ENCODE data around the gene GID4. TPM values are rescaled to one million over a fixed set of nuclear protein-coding genes. Genes with fewer than 3 reads are reported as not detected.

The GID4 gene
- total RNA-seq, 3 donors from 2014 or later (not counting 1 experiment from before 2014, with no cell fraction given) = 6.6 to 10.0 (median 6.9) TPM

DNA sequence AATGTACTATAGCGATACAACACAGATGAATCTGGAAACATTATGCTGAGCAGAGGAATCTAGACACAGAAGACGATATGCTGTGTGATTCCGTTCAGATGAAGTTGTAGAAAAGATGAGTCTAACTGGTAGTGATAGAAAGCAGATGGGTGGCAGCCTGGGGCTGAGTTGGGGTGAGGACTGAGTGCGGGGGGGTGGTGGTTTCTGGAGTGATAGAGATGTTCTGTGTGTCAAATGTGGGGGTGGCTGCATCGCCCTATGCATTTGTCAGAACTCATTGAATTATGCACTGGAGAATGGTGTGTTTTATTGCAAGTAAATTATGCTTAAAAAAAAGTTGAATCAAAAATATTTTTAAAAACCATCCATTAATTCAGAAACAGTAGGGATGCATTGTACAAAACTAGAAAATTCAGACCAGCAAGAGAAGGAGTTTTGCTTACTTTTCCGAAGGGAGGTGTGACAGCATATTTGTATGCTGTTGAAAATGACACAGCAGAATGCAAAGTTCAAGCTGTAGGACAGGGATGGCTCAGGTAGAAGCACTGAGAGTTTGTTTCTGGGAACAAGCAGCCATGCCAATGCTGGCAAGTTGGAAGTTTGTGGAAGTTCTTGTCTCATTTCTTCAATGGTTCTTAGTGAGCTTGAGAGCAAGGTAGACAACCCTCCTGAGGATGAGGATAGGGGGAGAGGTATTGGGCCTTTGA, 35.5 kb downstream of the GID4 start:
- H3K9me3 ChIP-seq (ENCODE audit: control insufficient read depth, insufficient read depth, low read length) = no peaks in the 10 kb centered on the region
- DNase-seq (no peak), ATAC-seq (no peak)
- peaks cover 14 to 15% of the 10 kb centered on the region in 2 donors for H3K4me1 Mint-ChIP-seq
- no peaks in the 10 kb centered on the region for H3K9me3 Mint-ChIP-seq
- H3K4me3 ChIP-seq (ENCODE audit: low read length) = no peak overlapping the region
- intact Hi-C loops (cut with micrococcal nuclease) = no loop called here
- H3K27ac ChIP-seq (ENCODE audit: low read length) = no peak overlapping the region
- peaks cover 9 to 14% of the 10 kb centered on the region in 2 donors for H3K27me3 Mint-ChIP-seq (ENCODE audit: low read depth in 2 of 2)
- H3K4me3 Mint-ChIP-seq = no peak overlapping the region
- peaks cover 2% of the 10 kb centered on the region for H3K27me3 ChIP-seq (ENCODE audit: control insufficient read depth, insufficient read depth, low read length)
- TF ChIP-seq, protein P1, sequence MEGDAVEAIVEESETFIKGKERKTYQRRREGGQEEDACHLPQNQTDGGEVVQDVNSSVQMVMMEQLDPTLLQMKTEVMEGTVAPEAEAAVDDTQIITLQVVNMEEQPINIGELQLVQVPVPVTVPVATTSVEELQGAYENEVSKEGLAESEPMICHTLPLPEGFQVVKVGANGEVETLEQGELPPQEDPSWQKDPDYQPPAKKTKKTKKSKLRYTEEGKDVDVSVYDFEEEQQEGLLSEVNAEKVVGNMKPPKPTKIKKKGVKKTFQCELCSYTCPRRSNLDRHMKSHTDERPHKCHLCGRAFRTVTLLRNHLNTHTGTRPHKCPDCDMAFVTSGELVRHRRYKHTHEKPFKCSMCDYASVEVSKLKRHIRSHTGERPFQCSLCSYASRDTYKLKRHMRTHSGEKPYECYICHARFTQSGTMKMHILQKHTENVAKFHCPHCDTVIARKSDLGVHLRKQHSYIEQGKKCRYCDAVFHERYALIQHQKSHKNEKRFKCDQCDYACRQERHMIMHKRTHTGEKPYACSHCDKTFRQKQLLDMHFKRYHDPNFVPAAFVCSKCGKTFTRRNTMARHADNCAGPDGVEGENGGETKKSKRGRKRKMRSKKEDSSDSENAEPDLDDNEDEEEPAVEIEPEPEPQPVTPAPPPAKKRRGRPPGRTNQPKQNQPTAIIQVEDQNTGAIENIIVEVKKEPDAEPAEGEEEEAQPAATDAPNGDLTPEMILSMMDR (IDR thresholded peaks at IDR 0.05) = no peak
- H3K4me1 ChIP-seq (ENCODE audit: control insufficient read depth, insufficient read depth, low read length) = peaks cover 8% of the 10 kb centered on the region
- H3K36me3 ChIP-seq (ENCODE audit: control insufficient read depth, insufficient read depth, low read length) = no peaks in the 10 kb centered on the region
- no peaks in the 10 kb centered on the region for H3K36me3 Mint-ChIP-seq
- 93% methylated on average over 6 of the region's 6 CpGs for WGBS (ENCODE audit: insufficient coverage)
- H3K27ac Mint-ChIP-seq = no peak overlapping the region

DNA sequence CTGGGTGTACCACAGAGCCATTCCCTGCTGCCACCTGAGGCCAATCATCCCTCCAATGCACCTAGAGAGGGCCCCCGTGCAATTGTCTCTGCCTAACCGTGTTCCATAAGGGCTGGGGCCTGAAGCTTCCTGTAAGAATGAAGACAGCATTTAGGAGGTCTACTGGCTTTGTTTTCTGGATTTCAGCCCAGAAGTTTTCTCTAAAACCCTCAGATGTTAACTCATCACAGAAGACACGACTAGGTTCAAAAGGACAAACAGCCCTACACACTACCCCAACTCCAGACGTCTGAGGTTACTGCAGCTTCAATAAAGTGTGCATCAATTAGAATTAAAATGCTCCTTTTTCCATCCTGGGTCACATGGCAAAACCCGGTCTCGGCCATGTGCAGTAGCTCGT, 37.7 kb downstream of the GID4 start:
- Histone ChIP-seq H3K27ac (ENCODE audit: low read length) (no peak overlapping the region), H3K27me3 (ENCODE audit: control insufficient read depth, insufficient read depth, low read length) (peaks cover 2% of the 10 kb centered on the region), H3K4me1 (ENCODE audit: control insufficient read depth, insufficient read depth, low read length) (no peaks in the 10 kb centered on the region), H3K9me3 (ENCODE audit: control insufficient read depth, insufficient read depth, low read length) (no peaks in the 10 kb centered on the region), H3K36me3 (ENCODE audit: control insufficient read depth, insufficient read depth, low read length) (no peaks in the 10 kb centered on the region), H3K4me3 (ENCODE audit: low read length) (no peak overlapping the region)
- no peak for DNase-seq
- Mint-ChIP-seq H3K4me1 (peaks cover 0 to 1% of the 10 kb centered on the region in 2 donors), H3K4me3 (no peak overlapping the region), H3K27ac (no peak overlapping the region), H3K27me3 (ENCODE audit: low read depth in 2 of 2) (peaks cover 12 to 14% of the 10 kb centered on the region in 2 donors), H3K36me3 (no peaks in the 10 kb centered on the region), H3K9me3 (no peaks in the 10 kb centered on the region)
- TF ChIP-seq, protein P1 (IDR thresholded peaks at IDR 0.05) = no peak
- WGBS (ENCODE audit: insufficient coverage) = 86% methylated on average over 7 of the region's 7 CpGs
- intact Hi-C loops (cut with micrococcal nuclease) = no loop called here
- ATAC-seq = no peak

DNA sequence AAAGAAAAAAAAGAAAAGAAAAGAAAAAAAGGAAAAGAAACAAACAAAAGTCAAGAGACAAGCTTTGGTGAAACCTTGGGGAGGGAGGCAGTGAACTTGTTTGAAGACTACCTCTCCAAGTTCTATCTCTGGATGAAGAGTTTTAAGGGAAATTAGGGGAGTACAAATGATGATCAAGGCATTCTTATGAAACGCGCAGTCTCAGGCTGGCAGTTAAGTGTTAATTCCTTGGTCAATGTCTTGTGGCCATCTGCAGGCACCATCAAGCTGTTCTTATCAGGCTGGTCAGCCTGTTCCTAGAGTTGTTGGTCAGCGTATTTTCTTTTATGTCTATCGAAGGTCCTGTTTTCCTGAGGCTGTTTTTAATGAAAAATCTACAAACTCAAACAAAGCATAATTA, 40.3 kb downstream of the GID4 start:
- no peaks in the 10 kb centered on the region for H3K4me1 ChIP-seq (ENCODE audit: control insufficient read depth, insufficient read depth, low read length)
- ATAC-seq (no peak), DNase-seq (no peak)
- Mint-ChIP-seq H3K36me3 (no peaks in the 10 kb centered on the region), H3K27ac (no peak overlapping the region), H3K4me3 (no peak overlapping the region), H3K27me3 (ENCODE audit: low read depth in 2 of 2) (peaks cover 12 to 14% of the 10 kb centered on the region in 2 donors), H3K4me1 (no peaks in the 10 kb centered on the region), H3K9me3 (no peaks in the 10 kb centered on the region)
- no peaks in the 10 kb centered on the region for H3K36me3 ChIP-seq (ENCODE audit: control insufficient read depth, insufficient read depth, low read length)
- peaks cover 2% of the 10 kb centered on the region for H3K27me3 ChIP-seq (ENCODE audit: control insufficient read depth, insufficient read depth, low read length)
- WGBS (ENCODE audit: insufficient coverage) = 87% methylated on average over 4 of the region's 4 CpGs
- H3K9me3 ChIP-seq (ENCODE audit: control insufficient read depth, insufficient read depth, low read length) = no peaks in the 10 kb centered on the region
- H3K27ac ChIP-seq (ENCODE audit: low read length) = no peak overlapping the region
- TF ChIP-seq, protein P1 (IDR thresholded peaks at IDR 0.05) = no peak
- H3K4me3 ChIP-seq (ENCODE audit: low read length) = no peak overlapping the region
- intact Hi-C loops (cut with micrococcal nuclease) = no loop called here

DNA sequence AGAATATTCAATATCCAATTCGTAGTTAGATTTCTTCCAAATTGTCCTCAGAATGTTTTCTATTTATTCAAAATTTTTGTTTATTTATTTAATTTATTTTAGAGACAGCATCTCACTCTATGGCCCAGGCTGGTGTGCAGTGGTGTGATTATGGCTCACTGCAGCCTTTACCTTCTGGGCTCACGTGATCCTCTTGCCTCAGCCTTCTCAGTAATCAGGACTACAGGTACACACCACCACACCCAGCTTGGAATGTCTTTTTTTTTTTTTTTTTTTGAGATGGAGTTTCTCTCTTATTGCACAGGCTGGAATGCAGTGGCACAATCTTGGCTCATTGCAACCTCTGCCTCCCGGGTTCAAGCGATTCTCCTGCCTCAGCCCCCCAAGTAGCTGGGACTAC, 45.0 kb downstream of the GID4 start:
- no peaks in the 10 kb centered on the region for H3K36me3 ChIP-seq (ENCODE audit: control insufficient read depth, insufficient read depth, low read length)
- H3K27ac ChIP-seq (ENCODE audit: low read length) = no peak overlapping the region
- intact Hi-C loops (cut with micrococcal nuclease) = no loop called here
- Mint-ChIP-seq H3K36me3 (no peaks in the 10 kb centered on the region), H3K4me1 (peaks cover 21% of the 10 kb centered on the region in 2 donors), H3K4me3 (no peak overlapping the region), H3K27ac (no peak overlapping the region), H3K27me3 (ENCODE audit: low read depth in 2 of 2) (peaks cover 4% of the 10 kb centered on the region in 2 donors), H3K9me3 (no peaks in the 10 kb centered on the region)
- peaks cover 20% of the 10 kb centered on the region for H3K4me1 ChIP-seq (ENCODE audit: control insufficient read depth, insufficient read depth, low read length)
- H3K27me3 ChIP-seq (ENCODE audit: control insufficient read depth, insufficient read depth, low read length) = no peaks in the 10 kb centered on the region
- TF ChIP-seq, protein P1 (IDR thresholded peaks at IDR 0.05) = no peak
- no peak for ATAC-seq
- H3K4me3 ChIP-seq (ENCODE audit: low read length) = no peak overlapping the region
- no peaks in the 10 kb centered on the region for H3K9me3 ChIP-seq (ENCODE audit: control insufficient read depth, insufficient read depth, low read length)
- no peak for DNase-seq
- WGBS (ENCODE audit: insufficient coverage) = 100% methylated on average over 2 of the region's 4 CpGs

All from natural killer cell (primary cell).